NCI-H1930 (cell line): ENCODE results near the gene SFTPB.
"Not testable (repeated sequence)": the region's sequence is repeated elsewhere in the genome, so short reads cannot be mapped to it uniquely, and the experiment has no call there.

Source experiments
- DNase-seq, 2 experiments: peaks; one replicate each; lab custom pipeline; 2025; lab: John Stamatoyannopoulos, UW

SFTPB gene

GRCh38 chr2:85675866-85676548 lies 8.0 kb upstream of the SFTPB start:
- no peak for DNase-seq

- no peak for DNase-seq
These were observed 7.4 kb upstream of the SFTPB start for GRCh38 chr2:85675427-85675826.

DNA sequence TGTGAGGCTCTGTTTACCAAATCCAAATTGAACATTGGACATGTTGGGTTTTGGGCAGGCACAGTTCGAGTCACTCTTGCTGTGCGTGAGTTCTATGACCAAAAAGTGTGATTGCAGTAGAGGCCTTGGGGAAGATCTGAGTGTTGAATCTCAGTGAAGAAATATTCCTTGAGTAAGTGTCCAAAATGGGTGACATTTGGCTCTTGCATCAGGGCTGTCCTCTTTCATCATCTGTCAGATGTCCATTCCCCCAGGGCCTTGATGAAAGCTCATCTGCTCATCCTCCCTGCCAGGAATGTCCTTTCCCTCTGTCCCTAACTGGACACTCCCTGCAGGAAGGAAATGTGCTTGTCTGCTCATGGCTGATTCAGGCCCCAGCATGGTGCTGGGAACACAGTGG lies 6.4 kb upstream of the SFTPB start:
- DNase-seq, result no peak

- DNase-seq, result no peak
These were observed 5.8 kb upstream of the SFTPB start for GRCh38 chr2:85673716-85674375.

- DNase-seq, result no peak
These were observed 4.5 kb upstream of the SFTPB start for GRCh38 chr2:85672456-85672855.

DNA sequence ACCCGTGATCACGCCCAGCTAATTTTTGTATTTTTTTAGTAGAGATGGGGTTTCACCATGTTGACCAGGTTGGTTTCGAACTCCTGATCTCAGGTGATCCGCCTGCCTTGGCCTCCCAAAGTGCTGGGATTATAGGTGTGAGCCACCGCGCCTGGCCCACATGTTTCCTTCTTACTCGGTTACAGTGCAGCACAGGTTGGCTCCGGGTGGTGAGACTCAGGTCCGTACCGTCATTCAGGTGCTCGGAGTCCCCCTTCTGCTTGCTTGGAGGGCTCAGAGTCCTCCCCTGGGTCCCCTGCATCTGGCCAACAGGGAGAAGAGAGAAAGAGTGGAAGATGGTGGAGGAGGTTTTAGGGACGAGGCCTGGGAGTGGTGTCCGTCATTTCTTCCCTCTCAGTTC lies 2.4 kb upstream of the SFTPB start:
- DNase-seq, result not testable (repeated sequence)

- no peak for DNase-seq
These were observed 1.6 kb upstream of the SFTPB start for GRCh38 chr2:85669549-85669948.

- DNase-seq, result no peak
These were observed 801 bp upstream of the SFTPB start for GRCh38 chr2:85668857-85669142.

DNA sequence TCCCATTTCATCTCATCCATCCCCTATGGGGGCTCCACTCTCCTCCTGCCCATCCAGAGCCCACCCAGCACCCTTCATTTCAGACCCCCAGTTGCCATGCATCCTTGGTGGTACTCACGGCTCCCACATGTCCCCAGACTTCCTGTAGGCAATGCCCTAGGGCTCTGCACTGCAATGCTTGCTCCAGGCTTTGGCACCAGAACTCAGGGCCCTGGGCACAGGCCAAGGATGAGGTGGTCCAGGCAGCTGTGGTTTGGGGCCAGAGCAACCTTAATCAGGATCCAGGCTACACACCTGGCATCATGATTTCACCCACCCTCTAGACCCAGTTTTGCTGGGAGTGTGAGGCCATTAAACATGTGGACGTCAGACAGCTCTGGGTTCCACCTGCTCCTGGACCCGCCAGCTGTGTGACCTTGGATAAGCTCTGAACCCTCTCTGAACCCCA lies 414 bp downstream of the SFTPB start:
- no peak for DNase-seq

GRCh38 chr2:85666435-85667316 lies 1.3 kb downstream of the SFTPB start:
- no peak for DNase-seq

DNA sequence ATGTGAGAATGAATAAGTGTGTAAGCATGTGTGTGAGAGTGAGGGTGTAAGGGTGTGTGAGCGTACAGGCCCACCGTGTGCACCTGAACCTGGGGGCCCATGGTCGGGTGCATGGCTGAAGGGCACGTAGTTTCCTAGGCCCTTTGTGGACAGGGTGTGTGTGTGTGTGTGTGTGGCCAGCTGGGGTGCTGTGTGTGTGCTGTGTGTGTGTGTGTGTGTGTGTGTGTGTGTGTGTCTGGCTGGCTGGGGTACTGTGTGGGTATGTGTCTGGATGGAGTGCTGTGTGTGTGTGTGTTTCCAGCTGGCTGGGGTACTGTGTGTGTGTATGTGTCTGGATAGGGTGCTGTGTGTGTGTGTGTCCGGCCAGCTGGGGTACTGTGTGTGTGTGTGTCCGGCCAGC lies 2.0 kb downstream of the SFTPB start:
- DNase-seq, result no peak

DNA sequence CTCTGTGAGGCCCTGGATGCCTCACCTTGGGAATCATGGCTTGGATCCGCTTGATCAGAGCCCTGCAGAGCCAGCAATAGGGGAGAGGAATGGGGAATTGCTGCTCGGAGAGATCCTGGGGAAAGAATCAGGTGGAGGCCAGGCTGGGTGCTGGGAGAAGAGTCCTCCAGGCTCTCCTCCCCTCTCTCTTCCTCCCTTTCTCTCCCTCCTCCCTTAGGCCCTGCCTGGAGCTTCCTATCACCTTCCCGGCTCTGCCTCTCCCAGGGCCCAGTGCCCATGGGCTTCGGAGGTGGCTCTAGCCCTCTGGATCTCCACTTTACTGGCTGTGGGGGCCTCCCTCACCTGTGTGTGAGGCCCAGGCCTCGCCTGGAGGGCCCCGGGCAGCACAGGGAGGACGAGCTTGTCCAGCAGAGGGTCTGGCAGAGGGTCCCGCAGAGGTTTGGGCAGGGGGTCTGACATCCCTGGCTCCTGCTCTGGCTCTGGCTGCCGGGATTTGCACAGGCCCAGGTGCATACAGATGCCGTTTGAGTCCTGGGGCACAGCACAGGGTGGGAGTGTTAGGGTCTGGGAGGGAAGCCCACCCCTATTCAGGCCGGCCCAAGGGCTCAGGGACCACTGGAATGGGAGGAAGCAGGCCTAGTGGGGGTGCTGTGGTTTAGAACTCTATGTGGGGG lies 2.6 kb downstream of the SFTPB start:
- DNase-seq, result no peak

DNA sequence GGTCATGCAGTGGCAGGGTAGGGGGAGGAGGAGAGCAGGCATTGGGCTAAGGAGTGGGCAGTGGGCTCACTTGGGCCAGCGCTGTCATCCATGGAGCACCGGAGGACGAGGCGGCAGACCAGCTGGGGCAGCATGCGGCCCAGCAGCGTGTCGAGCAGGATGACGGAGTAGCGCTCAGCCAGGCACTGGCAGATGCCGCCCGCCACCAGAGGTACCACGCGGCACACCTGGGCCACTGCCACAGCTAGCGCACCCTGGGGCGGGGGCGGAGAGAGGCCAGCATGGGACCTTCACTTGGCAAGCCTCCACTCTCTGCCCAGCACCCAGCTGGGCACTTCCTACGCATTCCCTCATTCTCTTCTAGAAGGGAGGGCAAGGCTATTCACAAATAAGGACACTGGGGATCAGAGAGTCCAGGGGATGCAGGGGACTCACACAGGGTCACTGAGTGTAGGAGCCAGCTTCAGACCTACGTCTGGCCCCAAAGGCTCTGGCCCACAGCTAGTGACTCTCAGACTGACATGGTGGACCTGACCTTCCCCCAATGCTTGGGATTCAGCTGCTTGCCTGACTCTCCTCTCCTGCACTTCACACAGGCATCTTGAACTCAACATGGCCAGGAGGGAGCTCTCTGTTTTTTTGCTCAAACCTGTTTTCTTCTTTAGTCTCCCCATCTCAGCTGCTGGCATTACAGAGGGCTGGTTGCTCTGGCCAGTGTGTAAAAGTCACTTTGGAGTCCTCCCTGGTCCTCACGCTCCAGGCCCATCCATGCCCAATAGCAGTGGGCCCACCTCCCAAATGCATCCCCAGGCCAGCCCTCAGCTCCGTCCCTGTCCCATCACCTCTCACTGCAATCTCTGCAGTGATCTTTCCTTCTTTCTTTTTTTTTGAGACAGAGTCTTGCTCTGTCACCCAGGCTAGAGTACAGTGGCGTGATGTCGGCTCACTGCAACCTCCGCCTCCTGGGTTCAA lies 4.1 kb downstream of the SFTPB start:
- no peak for DNase-seq

DNA sequence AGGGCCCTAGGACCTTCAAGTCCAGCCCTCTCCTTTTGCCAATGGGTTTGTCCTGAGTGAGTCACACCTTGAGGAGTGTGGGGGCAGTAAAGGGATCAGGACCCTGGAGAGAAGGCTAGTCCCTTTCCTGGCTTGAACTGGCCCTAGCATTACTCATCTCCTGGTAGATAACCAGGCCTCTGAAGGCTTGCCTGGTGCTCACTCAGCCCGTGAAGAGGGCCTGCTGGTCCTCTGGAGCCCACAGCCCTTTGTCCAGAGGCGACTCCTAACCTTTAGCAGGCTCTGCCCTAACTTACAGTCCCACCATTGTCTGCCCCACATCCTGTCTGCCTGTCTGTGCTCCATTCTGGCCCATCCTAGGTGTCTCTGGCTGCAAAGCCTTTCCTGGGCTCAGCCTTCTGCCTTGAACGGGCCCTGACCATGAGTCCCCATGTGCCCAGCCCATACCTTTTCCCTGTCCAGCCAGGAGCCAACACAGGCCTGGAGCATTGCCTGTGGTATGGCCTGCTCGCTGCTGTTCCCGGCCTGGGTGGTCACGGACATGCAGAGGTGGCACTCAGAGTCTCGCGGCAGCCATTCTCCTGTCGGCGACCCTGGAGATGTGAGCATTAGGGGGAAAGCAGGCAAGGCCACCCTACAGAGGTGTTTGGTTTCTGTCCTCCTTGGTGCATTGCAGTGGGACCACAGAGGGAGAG lies 5.0 kb downstream of the SFTPB start:
- no peak for DNase-seq

DNA sequence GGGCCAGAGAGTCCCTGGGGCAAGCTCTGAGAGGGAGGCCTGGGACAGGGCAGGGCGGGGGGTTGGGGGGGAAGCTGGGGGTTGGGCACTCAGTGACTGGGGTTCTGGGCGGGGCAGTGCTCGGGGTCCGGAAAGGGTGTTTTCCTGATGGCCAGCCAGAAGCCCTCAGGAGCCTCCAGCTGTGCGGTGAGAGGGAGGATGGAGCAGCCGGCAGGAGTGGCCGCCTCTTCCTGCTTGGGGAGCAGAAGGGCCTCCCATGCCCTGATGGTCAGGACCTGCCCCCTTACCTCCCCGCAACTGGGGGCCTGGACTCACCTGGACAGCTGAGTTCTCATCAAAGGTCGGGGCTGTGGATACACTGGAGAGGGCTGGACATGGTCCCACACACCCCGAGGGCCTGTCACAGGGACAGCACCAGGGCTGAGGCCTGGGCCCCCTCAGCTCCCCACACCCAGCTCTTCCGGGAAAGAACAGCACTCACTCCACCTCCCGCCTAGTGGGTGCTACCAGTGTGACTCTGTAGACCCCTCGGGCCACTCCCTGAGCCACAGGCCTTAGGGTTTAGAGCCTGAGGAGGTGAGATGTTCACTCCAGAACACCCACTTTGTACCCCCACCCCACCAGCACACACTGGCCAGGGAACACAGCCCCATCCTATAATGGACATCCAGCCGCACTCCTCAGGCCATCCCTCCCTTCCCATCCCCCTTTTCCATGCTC lies 6.7 kb downstream of the SFTPB start:
- no peak for DNase-seq

GRCh38 chr2:85660725-85661124 lies 7.3 kb downstream of the SFTPB start:
- DNase-seq, result no peak

DNA sequence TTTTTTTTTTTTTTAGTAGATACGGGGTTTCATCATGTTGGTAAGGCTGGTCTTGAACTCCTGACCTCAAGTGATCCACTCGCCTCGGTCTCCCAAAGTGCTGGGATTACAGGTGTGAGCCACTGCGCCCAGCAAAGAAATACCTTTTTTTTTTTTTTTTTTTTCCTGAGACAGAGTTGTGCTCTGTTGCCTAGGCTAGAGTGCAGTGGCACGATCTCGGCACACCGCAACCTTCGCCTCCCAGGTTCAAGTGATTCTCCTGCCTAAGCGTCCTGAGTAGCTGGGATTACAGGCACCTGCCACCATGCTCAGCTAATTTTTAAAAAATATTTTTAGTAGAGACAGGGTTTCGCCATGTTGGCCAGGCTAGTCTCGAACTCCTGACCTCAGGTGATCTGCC lies 7.7 kb downstream of the SFTPB start:
- not testable (repeated sequence) for DNase-seq

GRCh38 chr2:85659324-85659981 lies 8.5 kb downstream of the SFTPB start:
- no peak for DNase-seq

GRCh38 chr2:85657399-85657798 lies 10.6 kb downstream of the SFTPB start:
- not testable (repeated sequence) for DNase-seq
